Measurements from ENCODE around the gene BTN1A1.
"Not testable (repeated sequence)": the region's sequence is repeated elsewhere in the genome, so short reads cannot be mapped to it uniquely, and the experiment has no call there.

The BTN1A1 gene, protein sequence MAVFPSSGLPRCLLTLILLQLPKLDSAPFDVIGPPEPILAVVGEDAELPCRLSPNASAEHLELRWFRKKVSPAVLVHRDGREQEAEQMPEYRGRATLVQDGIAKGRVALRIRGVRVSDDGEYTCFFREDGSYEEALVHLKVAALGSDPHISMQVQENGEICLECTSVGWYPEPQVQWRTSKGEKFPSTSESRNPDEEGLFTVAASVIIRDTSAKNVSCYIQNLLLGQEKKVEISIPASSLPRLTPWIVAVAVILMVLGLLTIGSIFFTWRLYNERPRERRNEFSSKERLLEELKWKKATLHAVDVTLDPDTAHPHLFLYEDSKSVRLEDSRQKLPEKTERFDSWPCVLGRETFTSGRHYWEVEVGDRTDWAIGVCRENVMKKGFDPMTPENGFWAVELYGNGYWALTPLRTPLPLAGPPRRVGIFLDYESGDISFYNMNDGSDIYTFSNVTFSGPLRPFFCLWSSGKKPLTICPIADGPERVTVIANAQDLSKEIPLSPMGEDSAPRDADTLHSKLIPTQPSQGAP

DNA sequence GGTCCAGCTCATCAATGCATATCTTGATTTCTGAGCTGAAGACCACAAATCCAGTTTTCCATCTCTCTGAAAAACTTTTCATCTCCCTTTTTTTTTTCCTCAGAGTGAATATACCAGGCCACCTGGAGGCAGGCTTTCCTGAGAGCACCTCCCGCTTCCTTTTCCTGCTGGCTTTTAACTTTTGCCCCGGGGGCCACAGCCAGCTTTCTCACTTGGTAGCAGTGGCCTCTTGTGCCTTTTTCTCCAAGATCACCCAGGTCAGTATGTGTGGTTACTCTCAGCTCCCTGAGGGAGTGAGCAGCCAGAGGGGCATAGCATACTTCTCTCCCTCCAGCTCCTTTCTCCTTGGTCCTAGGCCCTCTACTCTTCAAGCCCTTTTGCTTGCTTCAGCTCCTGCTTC, at the start of gene BTN1A1:
Gene BTN1A1, plus strand, starts transcription at position 202 of the 400 bp plus-strand sequence. CDS start 984 bp downstream, outside the sequence.
- no peak for DNase-seq

DNA sequence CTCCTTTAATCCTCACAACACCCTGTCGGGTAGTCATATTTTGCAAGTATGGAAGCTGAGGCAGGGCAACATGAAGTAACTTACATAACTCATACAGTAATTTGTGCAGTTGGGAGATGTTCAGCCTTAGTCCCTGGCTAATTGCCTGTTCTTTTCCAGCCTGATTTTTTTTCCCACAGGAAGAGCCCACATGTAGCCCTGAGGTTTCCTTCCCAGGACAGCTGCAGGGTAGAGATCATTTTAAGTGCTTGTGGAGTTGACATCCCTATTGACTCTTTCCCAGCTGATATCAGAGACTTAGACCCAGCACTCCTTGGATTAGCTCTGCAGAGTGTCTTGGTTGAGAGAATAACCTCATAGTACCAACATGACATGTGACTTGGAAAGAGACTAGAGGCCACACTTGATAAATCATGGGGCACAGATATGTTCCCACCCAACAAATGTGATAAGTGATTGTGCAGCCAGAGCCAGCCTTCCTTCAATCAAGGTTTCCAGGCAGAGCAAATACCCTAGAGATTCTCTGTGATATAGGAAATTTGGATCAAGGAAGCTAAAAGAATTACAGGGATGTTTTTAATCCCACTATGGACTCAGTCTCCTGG, 47.4 kb upstream of the BTN1A1 start:
- no peak for DNase-seq

DNA sequence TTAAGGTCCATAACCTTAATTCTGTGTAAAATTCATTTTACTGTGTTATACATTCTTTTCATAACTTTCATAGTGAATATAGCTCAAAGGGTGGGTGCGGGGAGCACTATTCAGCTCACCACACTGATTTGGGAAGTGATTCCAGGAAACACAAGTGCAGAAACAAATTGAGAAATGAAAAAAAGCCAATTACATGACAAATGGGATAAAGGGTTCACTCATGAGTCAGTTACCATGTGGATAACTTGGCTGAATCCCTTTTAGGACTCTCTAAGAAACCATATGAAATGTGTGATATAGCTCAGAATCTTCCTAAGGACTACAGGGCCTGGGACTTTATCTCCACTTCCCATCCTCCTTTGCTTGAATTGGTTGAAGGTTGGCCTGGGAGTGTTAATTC, 45.5 kb upstream of the BTN1A1 start:
- DNase-seq = no peak

DNA sequence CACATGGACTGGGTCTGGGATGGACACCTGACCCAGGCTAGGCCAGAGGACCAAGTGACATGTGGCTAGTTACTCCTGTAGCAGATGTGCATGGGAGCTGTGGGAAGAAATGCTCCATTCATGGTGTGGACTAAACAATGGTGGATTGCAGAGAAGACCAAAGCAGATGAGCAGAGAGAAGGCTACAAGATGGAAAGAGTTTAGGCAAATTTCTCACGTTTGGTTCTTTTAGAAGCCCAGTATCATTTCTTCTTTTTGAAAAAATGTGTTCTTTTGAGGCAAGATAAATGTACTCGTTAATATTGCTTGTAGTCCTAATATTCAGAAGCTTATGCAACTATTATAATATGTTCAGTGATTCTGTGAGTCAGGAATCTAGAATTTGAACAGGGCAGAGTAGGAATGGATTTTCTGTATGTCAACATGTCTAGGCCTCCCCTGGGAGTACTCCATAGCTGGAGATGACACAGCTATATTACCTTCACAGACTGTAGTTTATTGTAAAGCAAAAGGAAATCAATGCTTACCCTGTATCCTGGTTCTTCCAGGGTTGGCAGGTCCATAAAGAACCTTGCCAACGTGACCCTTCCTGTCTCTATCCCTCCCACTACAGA, 44.6 kb upstream of the BTN1A1 start:
- no peak for DNase-seq

DNA sequence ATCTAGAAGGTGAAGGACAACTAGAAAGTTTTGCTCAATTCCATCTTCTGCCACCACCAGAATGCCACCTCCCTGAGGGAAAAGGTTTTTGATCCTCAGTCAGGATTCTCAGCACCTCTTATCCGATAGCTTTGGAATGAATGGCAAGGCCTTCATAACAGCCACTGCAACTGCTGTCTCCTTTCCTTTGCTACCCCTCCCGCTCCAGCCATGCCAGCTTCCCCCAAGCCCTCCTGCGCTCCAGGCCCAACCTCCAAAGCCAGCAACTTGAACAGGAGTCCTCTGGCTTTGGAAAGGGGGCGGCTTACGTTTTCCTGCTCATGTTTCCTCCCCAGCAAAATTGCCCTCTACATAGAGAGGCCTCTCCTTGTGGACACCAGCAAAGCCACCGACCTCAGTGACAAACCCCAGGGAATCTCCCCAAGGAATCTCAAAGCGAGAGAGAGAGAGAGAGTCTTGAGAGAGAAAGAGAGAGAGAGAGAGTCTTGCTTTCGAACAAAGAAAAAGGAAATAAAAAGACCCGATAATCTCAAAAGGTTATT, 42.8 kb upstream of the BTN1A1 start:
- no peak for DNase-seq

DNA sequence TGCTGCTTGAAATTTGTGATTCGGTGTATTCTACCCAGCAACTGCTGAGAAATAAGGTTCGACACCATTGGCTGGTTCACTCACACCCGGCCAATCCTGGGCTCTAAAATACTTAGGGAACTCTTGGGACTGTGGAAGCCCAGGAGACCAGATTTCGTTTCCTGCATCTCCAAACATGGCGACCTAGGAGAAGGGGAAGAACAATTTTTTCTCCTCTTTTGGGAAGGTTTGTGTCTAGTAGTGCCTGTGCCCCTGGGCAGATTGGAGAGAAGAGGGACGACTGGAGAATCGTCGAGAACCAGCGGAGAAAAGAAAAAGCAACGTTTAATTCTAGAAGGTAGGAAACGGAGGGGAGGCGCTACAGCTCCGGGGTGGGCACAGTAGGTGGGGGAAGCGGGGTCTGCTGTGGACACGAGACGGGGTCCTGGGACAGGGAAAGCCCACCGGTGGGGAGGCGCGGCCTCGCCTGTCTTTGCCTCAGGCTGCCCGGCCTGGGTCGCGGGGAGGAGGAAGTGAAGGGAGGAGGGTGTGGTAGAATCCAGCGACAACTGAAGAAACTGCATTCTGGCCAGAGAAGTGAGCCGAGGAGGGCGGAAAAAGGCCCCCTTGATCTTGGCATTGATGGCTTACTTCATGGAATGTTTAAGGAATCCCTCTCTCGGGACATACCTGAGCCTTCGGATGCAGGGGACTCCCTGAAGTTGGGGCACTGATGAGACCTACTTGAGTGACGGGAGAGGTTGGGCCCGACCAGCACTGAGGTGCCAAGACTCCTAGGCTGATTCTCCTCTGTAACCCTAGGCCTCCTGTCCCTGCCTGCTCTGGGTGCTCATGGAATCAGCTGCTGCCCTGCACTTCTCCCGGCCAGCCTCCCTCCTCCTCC, 42.1 kb upstream of the BTN1A1 start, which contains the start of gene BTN2A1:
Gene BTN2A1, plus strand, starts transcription at position 150 of the 883 bp plus-strand sequence. Its CDS starts 682 bp downstream, at position 832.
- DNase-seq = peak; percentile 52

DNA sequence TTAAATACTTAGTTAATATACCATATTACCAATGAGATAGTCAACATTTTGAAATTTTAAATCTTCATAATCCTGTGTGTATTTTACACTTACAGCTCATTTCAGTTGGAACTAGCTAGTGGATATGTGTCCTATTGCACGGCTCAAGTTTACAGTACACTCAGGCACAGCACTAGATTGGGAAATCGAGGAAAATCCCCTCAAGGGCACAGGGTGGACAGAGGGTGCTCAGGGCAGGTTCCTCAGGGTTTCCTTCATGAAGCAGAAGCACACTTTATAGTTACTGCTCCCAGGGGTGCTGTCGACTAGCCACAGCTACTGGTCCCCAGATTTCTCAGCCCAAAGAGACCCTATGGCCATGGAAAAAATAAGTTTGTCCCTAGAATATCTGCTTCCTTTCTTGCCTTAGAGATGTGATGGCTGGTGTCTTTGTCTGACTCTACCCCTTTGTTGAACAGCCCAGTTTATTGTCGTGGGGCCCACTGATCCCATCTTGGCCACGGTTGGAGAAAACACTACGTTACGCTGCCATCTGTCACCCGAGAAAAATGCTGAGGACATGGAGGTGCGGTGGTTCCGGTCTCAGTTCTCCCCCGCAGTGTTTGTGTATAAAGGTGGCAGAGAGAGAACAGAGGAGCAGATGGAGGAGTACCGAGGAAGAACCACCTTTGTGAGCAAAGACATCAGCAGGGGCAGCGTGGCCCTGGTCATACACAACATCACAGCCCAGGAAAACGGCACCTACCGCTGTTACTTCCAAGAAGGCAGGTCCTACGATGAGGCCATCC, 40.9 kb upstream of the BTN1A1 start:
- no peak for DNase-seq

DNA sequence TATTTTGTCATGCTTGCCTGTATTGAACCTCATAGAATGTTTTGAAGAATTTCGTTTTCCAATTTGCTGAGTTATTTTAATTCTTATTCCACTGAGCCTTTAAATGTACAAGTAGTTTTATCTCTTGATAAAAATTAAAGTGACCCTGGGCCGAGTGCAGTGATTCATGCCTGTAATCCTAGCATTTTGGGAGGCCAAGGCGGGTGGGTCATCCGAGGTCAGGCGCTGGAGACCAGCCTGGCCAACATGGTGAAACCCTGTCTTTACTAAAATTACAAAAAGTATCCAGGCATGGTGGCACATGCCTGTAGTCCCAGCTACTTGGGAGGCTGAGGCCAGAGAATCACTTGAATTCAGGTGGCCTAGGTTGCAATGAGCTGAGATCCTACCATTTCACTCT, 38.8 kb upstream of the BTN1A1 start:
- not testable (repeated sequence) for DNase-seq

DNA sequence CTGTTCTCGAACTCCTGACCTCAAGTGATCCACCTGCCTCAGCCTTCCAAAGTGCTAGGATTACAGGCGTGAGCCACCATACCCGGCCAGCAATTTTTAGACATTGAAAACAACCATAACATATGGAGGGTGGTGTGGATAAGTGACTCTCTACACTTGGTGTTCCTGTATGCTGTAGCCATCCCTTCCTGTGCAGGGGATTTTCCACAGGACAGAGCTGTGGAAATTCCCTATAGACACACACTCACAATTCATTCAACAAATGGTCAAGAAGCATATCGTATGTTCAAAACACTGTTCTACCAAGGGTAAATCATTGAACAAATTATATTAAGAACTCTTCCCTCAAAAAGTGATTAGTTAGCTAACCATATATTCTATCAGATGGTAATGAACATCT, 36.1 kb upstream of the BTN1A1 start:
- DNase-seq = no peak

DNA sequence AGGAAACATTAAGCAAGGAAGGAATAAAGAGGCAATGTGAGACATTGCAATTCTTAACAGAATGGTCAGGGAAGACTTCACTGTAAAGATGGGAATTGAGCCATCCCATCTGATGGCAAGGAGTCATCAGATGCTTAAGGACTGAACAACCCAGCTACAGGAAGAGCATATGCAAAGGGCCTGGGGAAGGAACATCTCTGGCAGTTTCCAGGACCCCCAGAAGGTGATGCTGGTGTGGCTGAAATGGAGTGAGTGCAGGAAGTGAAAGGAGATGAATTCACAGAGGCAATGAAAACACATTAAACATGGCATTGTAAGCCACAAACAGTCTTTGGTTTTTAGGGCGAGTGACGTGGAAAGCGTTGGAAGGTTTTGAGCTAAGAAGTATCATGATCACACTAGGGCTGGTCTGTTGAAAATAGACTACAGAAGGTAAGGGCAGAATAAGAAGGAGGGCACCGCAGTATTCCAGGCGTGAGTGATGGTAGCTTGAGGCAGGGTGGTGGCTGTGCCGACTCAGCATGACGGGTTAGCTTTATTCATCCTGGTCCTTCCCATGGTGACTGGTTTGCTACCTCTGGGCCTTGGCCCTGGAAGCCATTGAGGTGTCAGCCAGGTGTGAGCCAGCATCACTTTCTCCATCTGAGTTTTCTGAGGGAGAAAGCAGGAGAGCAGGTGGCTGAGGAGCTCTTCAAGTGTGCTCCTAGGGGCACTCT, 35.5 kb upstream of the BTN1A1 start:
- no peak for DNase-seq

DNA sequence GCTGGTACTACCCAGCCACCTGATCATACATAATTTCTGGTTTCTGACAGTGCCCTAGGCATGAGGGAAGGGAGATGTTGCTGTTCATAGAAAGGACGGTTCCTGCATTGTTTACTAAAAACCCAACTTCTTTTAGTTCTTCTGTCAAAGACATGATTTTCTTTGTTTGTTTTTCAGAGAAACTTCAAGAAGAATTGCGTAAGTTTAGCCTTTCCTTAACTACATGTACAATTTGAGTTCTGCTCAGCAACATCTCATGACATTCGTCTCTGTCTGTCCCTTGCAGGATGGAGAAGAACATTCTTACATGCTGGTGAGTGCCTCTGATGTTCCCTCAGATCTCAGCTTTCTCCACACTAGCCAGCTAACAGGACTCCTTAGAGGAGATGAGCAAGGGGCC, 34.3 kb upstream of the BTN1A1 start:
- no peak for DNase-seq

DNA sequence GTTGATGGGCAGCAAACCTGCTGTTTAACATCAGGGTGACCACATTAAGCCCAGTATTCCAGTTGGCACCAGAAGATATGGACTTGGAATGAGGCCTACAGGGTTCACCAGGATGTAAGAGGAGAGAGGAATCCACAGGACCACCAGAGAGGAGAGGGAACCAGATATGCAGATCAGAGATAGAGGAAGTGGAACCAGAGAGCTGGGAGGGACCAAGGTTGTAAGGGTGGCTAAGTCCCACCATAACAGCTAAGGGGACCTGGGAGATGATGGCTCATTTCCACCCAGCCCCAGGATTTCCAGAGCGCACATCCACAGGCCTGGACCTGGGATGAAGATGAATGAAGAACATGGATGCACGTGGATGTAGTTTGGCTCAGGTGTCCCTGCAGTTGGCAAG, 31.3 kb upstream of the BTN1A1 start:
- DNase-seq = no peak

DNA sequence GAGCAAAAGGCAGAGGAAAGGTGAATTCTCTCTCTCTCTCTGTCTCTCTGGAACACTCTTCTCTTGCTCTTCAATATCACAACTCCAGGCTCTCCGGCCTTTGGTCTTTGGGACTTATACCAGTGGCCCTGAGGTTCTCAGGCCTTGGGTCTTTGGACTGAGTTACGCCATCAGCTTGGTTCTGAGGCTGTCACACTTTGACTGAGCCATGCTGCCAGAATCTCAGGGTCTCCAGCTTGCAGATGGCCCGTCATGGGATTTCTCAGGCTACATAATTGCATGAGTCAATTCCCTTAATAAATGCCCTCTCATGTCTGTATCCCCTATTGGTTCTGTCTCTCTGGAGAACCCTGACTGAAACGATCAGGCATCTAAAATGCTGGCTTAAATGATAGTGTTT, 29.5 kb upstream of the BTN1A1 start:
- DNase-seq = no peak

DNA sequence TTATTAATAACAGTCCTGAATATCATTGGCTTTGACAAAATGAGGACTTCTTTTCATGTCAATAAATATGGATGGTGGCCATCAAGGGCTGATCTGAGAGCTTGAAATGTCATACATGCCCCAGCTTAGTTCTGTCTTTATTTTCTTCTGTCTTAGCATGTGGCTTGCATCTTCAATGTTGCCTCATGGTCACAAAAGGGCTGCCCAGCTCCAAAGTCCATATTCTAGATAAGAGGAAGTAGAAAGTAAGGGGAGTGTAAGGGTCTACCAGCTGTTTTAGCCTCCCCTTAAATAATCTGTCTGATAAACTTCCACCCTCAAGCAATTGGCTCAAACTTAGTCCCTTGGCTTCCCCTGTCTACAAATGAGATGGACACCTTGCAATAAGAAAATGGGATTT, 28.1 kb upstream of the BTN1A1 start:
- no peak for DNase-seq

DNA sequence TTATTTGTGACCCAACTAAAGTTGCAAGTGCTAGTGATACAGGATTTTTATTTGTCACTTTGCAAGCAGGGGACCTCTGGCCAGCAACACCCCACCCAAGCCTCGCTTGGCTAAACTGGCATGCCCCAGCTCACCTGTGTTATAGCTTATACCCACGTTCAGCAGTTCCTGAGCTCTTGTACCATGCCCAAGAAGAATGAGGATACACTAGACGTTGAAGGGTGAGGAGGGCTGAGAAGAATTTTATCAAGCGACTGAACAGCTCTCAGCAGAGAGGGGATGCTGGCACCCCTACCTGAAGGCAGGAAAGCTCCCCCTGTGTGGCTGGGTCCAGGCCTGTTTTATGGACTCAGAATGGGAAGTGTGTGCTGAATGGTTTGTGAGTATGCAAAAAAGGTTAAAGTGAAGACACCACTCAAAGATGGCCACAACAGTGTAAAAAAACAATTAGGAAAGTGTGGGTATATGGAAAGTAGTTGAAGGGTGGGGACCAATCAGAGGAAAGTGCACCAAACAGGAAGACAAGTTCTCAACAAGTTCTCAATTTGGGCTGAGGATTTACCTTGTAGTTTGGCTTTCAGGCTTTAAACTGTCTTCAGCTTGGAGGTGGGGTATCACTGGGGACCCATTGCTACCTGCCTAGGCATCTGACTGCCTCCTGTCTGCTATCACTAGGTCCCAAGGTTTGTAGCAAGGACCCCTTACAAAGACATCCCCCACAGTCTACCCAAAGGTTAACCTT, 27.4 kb upstream of the BTN1A1 start:
- no peak for DNase-seq

DNA sequence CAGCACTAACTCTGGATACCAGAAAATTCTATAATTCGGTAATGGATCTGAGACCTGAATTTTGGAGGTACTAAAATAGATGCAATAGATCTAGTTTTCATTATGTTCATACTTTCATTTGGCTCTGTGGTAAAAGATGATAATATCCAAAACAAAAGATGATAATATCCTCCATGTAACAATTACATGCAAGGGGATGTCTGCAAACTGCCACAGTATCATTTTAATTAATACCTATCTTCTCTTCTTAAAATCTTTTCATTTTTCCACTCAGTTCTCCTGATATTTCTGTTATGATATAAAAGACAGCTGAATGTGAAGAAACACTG, 26.7 kb upstream of the BTN1A1 start:
- no peak for DNase-seq

DNA sequence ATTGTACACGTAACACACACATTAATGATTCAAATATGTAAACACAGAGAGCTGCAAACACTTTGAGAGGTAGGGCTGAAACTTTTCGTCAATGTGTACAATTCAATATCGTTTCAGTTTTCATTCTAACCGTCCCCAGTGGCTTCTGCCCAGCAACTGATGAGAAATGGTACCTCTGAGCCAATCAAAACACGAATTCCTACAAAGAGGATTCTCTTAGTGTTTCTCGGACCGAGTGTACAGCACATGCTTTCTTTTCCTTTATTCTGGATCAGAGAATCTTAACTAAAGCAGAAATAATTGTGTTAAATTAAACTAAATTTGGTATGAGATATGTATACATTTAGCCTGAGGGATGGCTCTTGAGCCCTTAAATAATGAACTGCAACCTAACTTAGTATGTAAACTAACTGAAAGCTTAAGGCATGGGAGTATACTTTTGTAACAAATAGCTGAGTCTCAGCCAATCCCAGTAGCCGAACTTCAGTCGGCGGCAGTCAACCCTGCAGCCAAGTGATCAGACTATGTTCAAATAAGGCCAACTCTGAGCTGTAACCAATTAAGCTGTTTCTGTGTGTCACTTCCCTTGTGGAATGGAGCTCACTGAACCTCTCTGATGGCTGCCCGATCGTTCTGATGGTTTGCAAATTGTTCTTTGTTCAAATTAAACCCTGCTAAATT, 26.2 kb upstream of the BTN1A1 start:
- peak; percentile 0 for DNase-seq

DNA sequence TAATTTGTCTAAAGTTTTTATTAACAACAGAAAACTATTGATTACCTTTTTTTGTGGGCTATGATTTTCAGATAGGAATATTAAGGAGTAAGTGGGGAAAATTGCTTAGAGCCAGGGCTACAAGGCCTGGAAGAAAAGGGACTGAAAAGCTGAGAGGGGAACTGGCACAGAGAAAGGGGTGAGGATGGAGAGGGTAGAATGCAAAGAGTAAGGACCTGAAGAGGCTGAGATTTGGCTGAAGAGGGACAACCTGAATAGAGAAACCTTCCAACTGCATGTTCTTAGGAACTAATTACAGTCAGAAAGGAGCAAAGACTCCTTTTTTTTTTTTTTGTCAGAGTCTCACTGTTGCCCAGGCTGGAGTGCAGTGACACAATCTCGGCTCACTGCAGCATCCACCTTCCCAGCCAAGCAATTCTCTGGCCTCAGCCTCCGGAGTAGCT, 25.6 kb upstream of the BTN1A1 start:
- DNase-seq = no peak
